T-helper 22 cell (primary cell): ENCODE measurements around the gene TMEM100.

Experiments
- DNase-seq: peaks from one replicate; pipeline ENCODE4 v3.0.0-alpha.2; 2020; ENCODE audit warnings: low read depth

TMEM100 gene

GRCh38 chr17:55717898-55718735, 4.5 kb downstream of the TMEM100 start:
- DNase-seq = no peak

- no peak for DNase-seq
Measured at GRCh38 chr17:55717432-55717831, 5.2 kb downstream of the TMEM100 start.

- DNase-seq = no peak
Measured at GRCh38 chr17:55710829-55711496, 11.7 kb downstream of the TMEM100 start.

GRCh38 chr17:55710410-55710809, 12.3 kb downstream of the TMEM100 start:
- no peak for DNase-seq

GRCh38 chr17:55709984-55710383, 12.7 kb downstream of the TMEM100 start:
- no peak for DNase-seq

GRCh38 chr17:55709440-55709839, 13.2 kb downstream of the TMEM100 start:
- no peak for DNase-seq

GRCh38 chr17:55708175-55708974, 14.3 kb downstream of the TMEM100 start:
- DNase-seq = no peak

GRCh38 chr17:55706808-55707773, 15.6 kb downstream of the TMEM100 start:
- DNase-seq = no peak

- DNase-seq = no peak
Measured at GRCh38 chr17:55705847-55706246, 16.8 kb downstream of the TMEM100 start.

GRCh38 chr17:55704401-55704800, 18.3 kb downstream of the TMEM100 start:
- no peak for DNase-seq

- DNase-seq = no peak
Measured at GRCh38 chr17:55702150-55702549, 20.5 kb downstream of the TMEM100 start.

- no peak for DNase-seq
Measured at GRCh38 chr17:55699181-55699860, 23.3 kb downstream of the TMEM100 start.

GRCh38 chr17:55694286-55694910, 28.3 kb downstream of the TMEM100 start:
- DNase-seq = no peak

- no peak for DNase-seq
Measured at GRCh38 chr17:55693254-55694216, 29.1 kb downstream of the TMEM100 start.

GRCh38 chr17:55692276-55692675, 30.4 kb downstream of the TMEM100 start:
- no peak for DNase-seq

- DNase-seq = no peak
Measured at GRCh38 chr17:55691666-55692065, 31.0 kb downstream of the TMEM100 start.

- no peak for DNase-seq
Measured at GRCh38 chr17:55690105-55690508, 32.6 kb downstream of the TMEM100 start.

- DNase-seq = no peak
Measured at GRCh38 chr17:55689672-55690071, 33.0 kb downstream of the TMEM100 start.

- DNase-seq = no peak
Measured at GRCh38 chr17:55688057-55688456, 34.6 kb downstream of the TMEM100 start.
